GM12874 (cell line): ENCODE data around the gene RRP1.

ENCODE experiments used
- CTCF ChIP-seq: IDR thresholded peaks from 2 replicates; pipeline ENCODE4 v1.5.1; 2011; ENCODE audit warnings: low read depth, mild to moderate bottlenecking, control low read depth, low read length, moderate library complexity; ENCODE audit not compliant: insufficient read depth

Gene RRP1

GRCh38 chr21:43800566-43800965 is 11.2 kb downstream of the RRP1 start:
- no peak for TF ChIP-seq CTCF

- TF ChIP-seq CTCF: no peak
Observed at GRCh38 chr21:43801006-43801783, 11.8 kb downstream of the RRP1 start.

GRCh38 chr21:43802713-43803313 is 13.4 kb downstream of the RRP1 start:
- no peak for TF ChIP-seq CTCF

- no peak for TF ChIP-seq CTCF
Observed at GRCh38 chr21:43803558-43804300, 14.4 kb downstream of the RRP1 start.

- no peak for TF ChIP-seq CTCF
Observed at GRCh38 chr21:43805275-43805800, 16.0 kb downstream of the RRP1 start.

- no peak for TF ChIP-seq CTCF
Observed at GRCh38 chr21:43806017-43806710, 16.8 kb downstream of the RRP1 start.
